ENCODE results near the gene FSTL5.

FSTL5 gene

DNA sequence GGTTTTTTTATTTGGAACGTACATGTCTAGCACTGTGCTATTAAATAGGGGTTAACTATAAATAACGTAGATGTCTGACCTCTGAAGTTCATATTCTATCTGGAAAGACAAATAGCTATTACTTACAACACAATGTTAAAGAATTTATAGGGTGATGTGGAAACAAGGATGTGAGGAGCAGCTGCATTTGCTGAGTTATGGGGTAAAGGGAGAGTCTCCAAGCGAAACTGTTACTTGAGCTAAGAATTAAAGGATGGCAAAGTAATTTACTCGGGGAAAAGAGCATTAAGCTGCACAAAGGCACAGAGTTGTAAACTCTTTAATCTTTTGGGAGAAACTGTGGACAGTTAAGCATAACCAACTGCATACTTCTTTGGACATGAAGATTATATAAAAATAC lies 117.7 kb downstream of the FSTL5 start:
- Mint-ChIP-seq H3K9me3 (no peaks in the 10 kb centered on the region), H3K27ac (no peak overlapping the region), H3K27me3 (ENCODE audit: low read depth, poor library complexity) (no peaks in the 10 kb centered on the region), H3K4me3 (no peak overlapping the region), H3K36me3 (ENCODE audit: low read depth) (no peaks in the 10 kb centered on the region), H3K4me1 (peaks cover 5% of the 10 kb centered on the region)
- TF ChIP-seq, protein P1, sequence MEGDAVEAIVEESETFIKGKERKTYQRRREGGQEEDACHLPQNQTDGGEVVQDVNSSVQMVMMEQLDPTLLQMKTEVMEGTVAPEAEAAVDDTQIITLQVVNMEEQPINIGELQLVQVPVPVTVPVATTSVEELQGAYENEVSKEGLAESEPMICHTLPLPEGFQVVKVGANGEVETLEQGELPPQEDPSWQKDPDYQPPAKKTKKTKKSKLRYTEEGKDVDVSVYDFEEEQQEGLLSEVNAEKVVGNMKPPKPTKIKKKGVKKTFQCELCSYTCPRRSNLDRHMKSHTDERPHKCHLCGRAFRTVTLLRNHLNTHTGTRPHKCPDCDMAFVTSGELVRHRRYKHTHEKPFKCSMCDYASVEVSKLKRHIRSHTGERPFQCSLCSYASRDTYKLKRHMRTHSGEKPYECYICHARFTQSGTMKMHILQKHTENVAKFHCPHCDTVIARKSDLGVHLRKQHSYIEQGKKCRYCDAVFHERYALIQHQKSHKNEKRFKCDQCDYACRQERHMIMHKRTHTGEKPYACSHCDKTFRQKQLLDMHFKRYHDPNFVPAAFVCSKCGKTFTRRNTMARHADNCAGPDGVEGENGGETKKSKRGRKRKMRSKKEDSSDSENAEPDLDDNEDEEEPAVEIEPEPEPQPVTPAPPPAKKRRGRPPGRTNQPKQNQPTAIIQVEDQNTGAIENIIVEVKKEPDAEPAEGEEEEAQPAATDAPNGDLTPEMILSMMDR (IDR thresholded peaks at IDR 0.05), result no peak
- no peak for DNase-seq

DNA sequence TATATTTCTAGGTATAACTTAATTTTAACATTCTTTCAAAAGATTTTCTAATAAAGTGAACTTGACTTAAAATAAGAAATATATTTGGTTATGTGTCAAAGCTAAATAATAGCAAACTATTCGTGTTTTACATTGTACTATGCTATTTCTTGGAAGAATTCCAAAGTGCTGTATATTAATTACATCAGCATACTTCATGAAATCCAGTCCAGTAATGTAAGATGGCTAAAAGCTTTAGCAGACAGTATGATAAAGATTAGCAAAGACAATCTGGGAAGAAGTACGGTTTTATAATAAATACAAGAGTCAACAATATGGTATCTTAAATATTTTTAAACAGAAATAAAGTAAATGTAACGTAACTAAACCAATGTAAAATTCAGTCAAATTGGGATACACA lies 125.7 kb downstream of the FSTL5 start:
- TF ChIP-seq, protein P1 (IDR thresholded peaks at IDR 0.05), result no peak
- H3K36me3 Mint-ChIP-seq (ENCODE audit: low read depth), result no peaks in the 10 kb centered on the region
- no peak for DNase-seq
- H3K4me3 Mint-ChIP-seq, result no peak overlapping the region
- H3K27ac Mint-ChIP-seq, result no peak overlapping the region
- no peaks in the 10 kb centered on the region for H3K4me1 Mint-ChIP-seq
- no peaks in the 10 kb centered on the region for H3K9me3 Mint-ChIP-seq
- H3K27me3 Mint-ChIP-seq (ENCODE audit: low read depth, poor library complexity), result no peaks in the 10 kb centered on the region

DNA sequence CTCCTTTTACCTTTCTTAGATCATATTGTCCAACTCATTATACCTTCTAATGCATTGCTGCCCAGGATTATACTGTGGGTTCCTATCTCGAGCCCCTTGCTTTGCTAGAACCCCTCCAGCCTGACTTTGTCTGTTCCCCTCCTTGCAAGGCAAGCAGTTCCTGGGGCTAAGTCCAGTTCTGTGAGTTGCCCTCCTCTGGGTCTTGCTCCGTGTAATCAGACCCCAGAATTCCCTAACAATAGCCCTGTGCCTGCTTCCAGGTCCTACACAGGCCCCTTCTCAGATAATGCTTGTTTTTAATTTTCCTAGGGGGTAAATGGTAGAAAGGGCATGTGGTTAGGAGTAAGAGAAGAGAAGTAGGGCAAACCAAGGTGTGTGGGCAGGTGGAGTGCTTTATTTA lies 145.9 kb downstream of the FSTL5 start:
- TF ChIP-seq, protein P1 (IDR thresholded peaks at IDR 0.05), result no peak
- Mint-ChIP-seq H3K4me1 (no peaks in the 10 kb centered on the region), H3K27me3 (ENCODE audit: low read depth, poor library complexity) (peaks cover 3% of the 10 kb centered on the region), H3K36me3 (ENCODE audit: low read depth) (no peaks in the 10 kb centered on the region), H3K27ac (no peak overlapping the region), H3K9me3 (no peaks in the 10 kb centered on the region), H3K4me3 (no peak overlapping the region)
- DNase-seq, result no peak

DNA sequence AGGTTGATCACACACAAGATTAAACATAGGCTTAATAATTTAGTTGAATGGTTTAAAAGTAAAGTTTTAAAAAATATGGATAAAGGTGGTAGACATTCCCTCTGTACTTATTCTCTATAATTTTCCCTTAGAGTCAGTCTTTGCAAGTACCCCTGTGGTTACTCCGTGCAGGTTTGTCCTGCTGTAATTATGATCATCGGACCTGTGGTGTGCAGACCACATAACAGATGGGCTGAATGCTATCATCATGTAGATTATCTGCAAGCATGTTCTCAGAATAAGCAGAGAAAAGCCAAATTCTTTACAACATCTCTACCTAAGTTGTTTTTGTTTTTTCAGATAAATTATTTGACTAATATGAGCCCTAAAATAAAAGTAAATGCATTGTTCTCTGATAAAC lies 146.8 kb downstream of the FSTL5 start:
- TF ChIP-seq, protein P1 (IDR thresholded peaks at IDR 0.05), result no peak
- no peak for DNase-seq
- H3K9me3 Mint-ChIP-seq, result no peaks in the 10 kb centered on the region
- no peak overlapping the region for H3K4me3 Mint-ChIP-seq
- no peaks in the 10 kb centered on the region for H3K4me1 Mint-ChIP-seq
- H3K36me3 Mint-ChIP-seq (ENCODE audit: low read depth), result no peaks in the 10 kb centered on the region
- peaks cover 3% of the 10 kb centered on the region for H3K27me3 Mint-ChIP-seq (ENCODE audit: low read depth, poor library complexity)
- H3K27ac Mint-ChIP-seq, result no peak overlapping the region

DNA sequence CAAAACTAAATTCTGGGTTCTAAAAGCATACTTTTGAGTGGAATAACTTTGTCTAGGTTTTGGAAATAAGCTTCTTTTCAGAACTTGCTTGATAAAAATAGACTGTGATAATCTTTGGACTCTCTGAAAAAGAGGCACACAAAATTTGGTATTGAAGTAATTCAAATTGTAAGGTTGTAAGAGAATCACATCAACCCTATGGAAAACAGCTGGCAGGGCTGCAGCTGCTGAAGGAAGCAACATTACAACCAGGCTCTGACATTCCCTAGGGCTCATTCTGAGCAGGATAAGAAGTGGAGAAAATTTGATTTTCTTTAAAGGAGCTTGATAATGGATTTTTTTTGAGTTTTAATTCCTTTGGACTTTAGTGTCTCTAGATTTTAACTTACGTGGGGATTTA lies 147.6 kb downstream of the FSTL5 start:
- Mint-ChIP-seq H3K4me3 (no peak overlapping the region), H3K36me3 (ENCODE audit: low read depth) (no peaks in the 10 kb centered on the region), H3K4me1 (no peaks in the 10 kb centered on the region), H3K27ac (no peak overlapping the region), H3K27me3 (ENCODE audit: low read depth, poor library complexity) (peaks cover 3% of the 10 kb centered on the region), H3K9me3 (no peaks in the 10 kb centered on the region)
- DNase-seq, result no peak
- TF ChIP-seq, protein P1 (IDR thresholded peaks at IDR 0.05), result no peak

DNA sequence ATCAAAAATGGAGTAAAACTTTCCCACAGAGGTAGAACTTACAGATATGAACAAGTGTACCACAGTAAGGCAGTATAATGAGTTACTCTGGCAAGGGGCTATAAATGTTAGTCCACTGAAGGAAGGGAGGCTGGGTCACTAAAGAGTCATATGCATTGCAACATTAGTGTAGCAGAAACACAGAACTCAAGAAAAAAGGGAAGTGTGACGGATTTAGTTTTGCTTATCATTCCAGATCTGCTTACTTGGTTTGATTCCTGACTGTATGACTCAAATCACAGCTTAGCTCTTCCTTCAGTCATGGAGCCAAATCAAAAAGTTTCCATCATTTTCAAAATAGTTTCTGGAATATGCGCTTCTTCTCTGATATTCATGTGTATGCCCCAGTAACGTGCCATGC lies 148.7 kb downstream of the FSTL5 start:
- Mint-ChIP-seq H3K9me3 (no peaks in the 10 kb centered on the region), H3K4me1 (no peaks in the 10 kb centered on the region), H3K27me3 (ENCODE audit: low read depth, poor library complexity) (peaks cover 3% of the 10 kb centered on the region), H3K36me3 (ENCODE audit: low read depth) (no peaks in the 10 kb centered on the region), H3K4me3 (no peak overlapping the region), H3K27ac (no peak overlapping the region)
- TF ChIP-seq, protein P1 (IDR thresholded peaks at IDR 0.05), result no peak
- no peak for DNase-seq
